Activated naive CD4-positive, alpha-beta T cell treated with Interleukin-2 at 50 U/mL for 16 hours (primary cell): ENCODE results near the gene DLGAP1.

Experiments
- DNase-seq: peaks from one replicate; pipeline ENCODE4 v3.0.0-alpha.2; 2020

Gene DLGAP1

DNA sequence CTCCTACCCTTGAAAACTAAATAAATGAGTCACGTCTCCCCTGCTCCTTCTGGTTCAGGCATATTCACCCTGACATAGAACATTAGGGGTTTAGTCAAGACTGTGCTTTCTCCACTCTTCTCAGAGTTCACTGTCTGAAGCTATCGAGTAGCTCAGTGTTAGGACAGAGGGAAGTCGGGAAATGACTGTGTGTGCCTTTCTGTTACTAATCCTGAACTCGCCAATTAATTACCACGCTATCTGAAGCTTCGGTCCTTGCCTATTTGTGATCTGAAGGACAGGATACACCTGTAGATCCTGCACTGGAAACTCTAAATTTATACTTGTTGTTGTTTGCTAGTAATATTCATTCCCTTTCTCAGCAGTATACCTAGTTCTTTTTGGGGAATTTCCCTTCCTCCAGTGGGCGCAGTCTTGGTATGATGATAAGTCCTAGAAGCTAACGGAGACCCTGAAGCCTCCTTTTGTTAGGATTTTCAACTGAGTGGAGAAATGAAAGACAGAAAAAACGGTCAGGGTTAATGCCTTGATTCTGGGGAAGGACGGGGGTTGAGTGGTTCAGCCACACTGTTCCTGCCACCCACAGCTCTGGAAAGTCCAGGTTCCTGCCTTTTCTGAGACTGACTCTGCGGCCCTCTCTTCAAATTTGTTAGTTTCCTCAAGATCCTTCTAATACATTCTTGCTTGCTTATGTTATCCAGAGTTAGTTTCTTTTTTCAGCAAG lies 218.0 kb downstream of the DLGAP1 start:
- no peak for DNase-seq

DNA sequence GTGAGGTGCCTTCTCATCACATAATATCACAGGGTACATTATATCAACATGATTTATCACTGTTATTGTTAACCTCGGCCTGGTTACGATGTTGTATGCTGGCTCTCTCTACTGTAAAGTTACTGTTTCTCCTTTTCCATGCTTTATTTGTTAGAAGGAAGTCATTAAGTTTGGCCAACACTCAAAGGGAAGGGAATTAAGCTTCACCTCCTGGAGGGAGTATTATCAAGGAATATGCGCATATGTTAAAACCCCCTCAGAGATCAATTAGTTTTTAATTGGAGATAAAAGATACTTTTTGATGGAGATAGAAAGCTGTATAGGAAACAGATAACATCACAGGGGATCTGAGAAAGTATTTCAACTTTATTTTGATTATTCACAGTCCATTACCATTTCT lies 221.6 kb downstream of the DLGAP1 start:
- DNase-seq = no peak

DNA sequence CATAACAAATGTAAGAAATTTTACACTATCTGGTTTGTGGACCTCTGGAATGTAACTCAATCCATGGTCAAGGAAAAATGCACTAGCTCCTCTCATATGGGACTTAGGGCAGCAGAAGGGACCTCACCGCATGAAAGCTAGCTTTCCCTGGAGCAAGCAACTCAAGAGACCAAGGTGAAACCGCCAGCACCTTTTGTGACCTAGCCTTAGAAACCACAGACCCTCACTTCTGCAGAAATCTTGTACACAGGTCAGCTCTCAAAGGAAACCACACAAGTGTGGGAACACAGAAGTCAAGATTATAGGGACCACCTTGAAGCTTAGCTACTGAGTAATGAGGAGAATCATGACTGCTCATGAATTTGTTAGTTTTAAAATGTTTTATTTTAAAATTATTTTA lies 222.5 kb downstream of the DLGAP1 start:
- DNase-seq = no peak

DNA sequence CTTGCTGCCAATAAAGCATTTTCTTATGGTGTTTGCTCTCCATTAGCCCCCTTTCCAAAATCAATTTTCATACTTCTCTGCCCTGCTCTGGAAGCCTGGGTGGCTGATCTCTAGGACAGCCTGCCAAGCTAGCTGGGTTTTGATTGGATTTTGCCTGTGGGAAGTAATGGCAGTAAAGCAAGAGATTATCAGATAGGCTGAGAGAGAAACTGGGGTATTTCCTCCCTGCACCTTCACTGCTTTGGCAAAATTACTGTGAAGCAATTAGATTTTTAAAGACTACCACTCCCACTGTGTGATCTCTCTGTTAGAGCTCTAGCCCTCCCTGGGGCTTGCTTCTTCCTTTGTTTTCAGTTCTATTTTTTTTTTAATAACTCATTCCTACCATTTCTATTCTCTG lies 223.8 kb downstream of the DLGAP1 start:
- no peak for DNase-seq

DNA sequence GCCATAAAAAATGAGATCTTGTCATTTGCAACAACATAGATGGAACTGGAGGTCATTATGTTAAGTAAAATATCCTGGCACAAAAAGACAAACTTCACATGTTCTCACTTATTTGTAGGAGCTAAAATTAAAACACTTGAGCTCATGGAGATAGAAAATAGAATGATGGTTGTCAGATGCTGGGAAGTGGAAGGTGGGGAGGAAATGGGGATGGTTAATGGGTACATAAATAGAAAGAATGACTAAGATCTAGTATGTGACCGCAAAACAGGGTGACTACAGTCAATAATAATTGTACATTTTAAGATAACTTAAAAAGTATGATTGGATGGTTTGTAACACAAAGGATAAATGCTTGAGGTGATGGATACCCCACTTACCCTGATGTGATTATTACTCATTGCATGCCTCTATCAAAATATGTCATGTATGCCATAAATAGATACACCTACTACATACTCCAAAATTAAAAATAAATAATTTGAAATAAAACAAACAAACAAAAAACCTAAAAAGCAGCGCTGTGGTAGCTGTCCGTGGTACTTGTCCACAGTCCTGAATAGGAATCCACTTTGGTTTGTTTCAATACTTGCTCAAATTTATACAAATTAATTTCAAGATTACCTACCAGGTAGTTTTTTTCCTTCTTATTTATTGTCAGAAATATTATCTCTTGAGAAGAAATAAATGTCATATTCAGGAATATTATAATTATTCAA lies 224.5 kb downstream of the DLGAP1 start:
- DNase-seq = no peak

DNA sequence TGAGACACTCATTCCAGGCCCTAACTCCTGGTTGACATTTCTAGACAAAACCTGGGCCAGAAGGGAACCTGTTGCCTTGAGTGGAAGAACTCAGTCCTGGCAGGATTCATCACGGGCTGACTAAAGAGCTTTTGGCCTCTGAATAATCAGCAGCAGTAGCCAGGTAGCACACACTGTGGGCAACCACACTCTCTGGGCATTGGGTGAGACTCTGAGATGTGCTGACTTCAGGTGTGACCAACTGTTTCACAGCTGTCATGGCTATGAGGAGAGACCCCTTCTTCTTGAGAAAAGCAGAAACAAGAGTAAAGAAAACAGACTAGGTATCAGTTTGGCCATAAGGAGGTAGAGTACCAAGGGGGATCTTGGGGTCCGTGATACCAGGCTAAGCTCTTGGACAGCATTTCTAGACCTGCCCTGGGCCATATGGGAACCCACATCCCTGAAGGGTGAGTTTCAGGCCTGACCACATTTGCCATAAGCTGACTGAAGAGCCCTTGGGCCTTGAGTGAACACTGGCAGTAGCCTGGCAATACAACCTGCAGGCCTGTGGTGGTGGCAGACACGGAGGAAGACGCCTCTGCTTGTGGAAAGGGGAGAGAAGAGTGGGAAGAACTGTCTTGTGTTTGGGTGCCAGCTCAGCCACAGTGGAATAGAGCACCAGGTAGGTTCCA lies 230.9 kb downstream of the DLGAP1 start:
- DNase-seq = no peak

DNA sequence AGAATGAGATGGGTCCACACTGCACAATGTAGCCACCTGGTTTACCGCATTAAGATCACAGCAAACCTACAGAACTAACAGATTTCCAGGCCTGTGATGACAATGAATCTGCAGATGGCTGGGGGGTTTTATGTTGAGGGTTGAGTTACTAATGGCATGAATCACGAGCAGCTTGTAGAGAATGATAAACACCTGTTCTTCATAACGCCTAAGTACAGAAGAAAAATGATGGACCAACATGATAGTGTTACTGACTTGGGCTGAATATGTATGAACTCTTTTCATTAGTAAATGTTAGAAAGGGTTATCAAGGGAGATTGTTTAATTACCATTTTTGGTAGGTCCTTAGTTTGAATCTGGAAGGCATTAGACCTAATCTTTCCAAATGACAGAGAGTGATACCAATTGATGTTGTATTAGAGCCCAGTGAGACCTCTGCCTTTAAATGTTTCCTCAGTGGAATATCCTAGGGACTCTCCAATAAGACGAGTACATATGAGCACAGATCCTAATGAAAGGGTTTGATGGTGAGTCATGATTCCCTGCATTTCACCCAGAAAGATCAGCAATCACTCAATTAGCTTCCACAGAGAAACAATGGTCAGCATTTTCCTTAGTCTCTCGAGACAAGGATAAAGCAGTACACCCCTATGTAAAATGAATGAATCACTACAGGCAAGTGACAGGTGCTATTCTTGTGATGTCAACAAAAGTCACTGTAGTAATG lies 243.8 kb downstream of the DLGAP1 start:
- DNase-seq = no peak

DNA sequence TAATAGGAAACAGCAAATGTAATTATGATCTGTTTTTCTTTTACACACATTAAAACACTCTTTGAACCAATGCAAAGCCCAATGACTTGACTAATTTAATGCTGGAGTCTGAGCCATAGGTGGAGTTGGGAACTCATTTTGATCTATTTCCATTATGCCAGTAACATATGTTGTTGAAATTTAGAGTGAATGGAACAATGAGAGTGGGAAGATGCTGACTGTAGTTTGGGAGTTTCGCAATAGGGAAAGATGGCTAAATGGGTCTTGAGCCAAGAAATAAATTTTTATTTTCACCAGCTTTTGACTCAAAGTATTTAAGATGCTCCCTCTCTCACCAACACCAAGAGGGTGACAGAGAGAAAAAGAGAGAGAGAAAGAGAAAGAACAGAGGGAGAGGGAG lies 246.7 kb downstream of the DLGAP1 start:
- DNase-seq = no peak

DNA sequence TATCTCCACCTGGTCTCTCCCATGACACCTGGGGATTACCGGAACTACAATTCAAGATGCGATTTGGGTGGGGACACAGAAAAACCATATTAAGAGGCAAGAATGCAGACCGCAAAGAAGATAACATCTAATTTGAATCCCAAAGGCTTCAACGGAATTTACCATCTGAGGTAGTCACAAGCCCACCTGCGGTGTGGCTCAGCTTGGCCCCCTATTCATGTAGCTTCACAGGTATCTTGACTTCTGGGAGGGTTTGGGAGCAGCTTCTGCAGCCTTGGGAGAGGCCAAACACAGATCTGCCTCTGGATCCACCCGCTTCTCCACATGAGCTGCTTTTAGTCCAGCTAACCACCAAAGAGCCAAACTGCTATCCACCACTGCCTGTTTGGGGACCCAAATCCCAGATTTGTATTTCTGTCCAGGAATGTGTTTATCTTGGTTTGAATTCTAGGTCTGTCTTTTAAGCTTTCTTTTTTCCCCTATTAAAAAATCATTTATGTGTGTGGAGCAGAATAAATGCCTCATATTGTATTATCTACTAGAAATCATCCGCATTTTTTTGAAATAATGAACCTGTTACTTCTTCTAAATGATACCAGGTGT lies 247.6 kb downstream of the DLGAP1 start:
- DNase-seq = no peak

DNA sequence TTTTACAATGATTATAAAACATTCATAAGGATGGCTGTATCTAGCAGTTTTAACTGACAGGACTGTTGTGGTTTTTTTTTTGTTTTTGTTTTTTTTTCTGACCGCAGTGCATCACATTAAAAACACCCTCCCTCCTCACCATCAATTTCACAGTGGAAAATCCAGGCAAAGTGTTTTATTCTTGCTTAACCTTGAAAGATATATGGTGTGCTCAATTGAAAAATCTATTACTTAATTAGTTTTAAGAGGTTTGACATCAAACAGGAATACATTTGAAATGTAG lies 250.7 kb downstream of the DLGAP1 start:
- no peak for DNase-seq

DNA sequence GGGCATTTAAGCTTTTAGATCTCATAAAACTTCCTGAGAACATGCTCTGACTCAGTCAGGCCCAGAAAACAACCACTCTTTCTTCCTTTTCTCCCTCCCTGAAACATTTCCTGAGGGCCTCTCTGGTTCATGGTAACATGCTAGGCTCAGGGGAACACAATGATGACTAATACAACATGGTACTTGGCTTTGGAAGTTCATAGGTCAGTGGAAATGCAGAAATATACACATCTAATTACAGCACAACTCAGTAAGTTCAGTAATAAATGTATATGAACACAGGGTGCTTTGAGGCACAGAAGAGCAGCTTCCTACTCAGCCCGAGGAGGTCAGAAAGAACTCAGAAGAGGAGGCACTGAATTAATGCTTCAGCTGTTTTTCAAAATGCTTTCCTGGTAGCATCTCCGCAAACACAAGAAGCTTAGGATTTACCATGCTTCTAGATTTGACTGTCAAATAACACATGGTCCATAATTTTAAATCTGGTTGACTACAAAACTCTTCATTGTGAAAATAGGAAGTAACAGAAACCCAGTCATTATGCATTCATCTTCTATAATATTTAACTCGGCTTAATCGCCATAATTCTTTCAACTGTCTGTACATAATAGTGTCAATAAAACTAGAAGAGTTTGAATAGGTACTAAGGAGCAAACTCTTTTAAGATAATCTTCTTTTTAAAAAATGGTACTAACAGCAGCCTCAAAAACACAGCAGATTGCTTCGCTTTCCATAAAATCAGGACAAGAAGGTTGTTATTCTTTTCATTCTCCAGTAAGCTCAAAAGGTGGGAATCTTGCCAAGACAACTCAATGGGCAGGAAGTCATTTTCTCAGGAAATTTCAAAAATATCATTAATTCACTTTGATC lies 251.3 kb downstream of the DLGAP1 start:
- DNase-seq = no peak

DNA sequence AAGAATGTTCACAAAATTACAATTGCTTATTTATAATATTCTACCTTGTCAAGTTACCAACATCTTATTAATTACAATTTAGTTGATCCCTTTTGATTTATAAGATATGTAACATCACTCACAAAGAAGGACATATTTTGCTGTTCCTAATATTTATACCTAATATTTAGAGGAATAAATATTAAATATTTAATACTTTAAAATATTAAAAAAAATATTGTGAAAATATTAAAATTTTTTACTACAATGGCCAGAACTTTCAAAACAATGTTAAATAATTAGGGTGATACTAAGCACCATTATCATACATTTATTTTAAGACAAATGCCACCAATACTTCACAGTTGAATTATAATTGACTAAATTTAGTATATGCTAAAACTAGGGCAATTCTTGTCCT lies 254.7 kb downstream of the DLGAP1 start:
- no peak for DNase-seq

DNA sequence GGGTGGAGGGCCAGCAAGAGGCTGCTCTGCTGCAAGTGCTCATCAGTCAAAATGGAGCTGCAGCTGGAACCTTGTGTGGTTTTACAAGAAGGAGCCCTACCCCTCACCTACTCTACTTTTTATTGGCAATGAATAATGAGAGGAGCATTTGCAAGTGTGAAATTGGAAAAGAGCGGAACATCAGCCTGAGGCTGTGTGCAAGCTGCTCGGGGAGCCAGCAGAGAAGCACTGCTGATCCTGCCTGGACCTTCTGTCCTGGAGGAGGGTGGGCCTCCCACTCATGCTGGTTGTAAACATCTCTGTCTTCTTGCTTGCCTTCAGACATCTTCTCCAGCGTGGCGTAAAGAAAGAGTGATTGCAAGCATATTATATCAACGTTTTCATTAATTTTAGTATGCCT lies 256.2 kb downstream of the DLGAP1 start:
- no peak for DNase-seq

DNA sequence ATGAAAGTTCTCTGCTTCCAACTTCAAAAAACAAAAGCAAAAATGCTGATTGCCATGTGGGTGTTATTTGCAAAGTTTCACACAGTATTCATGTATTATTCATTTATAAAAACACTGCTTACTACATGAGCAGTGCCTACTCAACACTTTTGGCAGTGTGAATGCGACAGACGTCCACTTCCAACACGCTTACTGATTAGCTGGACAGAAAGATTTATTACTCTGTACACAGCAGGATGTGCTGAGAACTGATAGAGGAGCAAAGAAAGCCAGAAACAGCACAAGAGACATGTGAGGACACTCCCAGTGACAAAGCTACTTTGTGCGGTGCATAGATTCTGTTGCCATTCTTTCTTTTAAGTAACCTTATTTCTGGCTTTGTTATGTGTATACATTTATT lies 258.8 kb downstream of the DLGAP1 start:
- DNase-seq = no peak

DNA sequence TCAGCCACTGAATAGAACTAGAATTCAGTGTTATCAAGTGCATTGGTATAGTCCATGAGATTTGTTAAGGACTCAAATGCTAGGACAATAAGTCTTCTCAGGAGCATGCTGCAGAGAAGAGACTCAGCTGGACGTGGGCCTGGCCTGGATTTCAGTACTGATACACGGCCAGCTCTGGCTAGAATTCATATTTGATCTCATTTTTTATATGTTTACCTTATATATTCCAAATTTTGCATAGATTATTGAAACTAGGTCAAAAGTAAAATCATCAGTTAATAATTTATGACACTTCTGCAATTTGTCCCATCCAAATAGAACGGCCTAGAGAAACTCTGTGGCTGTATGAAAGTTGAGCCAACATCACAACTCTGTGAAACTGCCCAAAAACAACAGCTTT lies 262.0 kb downstream of the DLGAP1 start:
- DNase-seq = no peak

DNA sequence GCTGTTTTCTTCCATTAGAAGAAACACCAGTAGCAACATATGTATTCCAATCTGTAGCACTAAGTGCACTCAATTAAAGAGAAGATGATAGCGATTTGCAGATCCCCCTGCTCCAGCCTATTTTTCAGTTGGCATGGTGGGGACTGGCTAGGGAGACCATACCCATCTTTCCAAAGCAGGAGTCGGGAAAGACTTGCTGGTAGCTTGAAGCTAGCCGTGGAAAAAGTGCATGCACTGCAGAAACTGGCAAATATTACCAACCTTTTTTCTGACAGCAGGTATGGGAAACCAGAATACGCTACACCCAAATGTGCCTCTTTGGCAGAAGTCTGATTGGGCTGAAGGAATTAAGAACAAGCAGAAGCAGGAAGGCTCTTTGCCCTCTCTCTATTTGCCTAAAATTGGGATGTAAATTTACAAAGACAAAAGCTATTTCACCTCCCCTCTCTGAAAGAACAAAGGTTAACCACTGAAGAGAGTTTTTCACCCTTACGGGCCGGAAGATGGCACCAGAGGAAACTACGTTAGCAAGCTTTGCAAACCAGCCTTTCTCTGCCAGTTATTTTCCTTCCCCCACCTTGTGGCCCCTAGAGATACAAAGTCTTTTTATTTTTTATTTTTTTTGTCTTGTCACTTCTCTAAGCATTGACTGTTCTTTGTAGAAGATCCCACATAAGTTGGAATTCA lies 273.1 kb downstream of the DLGAP1 start:
- DNase-seq = no peak

DNA sequence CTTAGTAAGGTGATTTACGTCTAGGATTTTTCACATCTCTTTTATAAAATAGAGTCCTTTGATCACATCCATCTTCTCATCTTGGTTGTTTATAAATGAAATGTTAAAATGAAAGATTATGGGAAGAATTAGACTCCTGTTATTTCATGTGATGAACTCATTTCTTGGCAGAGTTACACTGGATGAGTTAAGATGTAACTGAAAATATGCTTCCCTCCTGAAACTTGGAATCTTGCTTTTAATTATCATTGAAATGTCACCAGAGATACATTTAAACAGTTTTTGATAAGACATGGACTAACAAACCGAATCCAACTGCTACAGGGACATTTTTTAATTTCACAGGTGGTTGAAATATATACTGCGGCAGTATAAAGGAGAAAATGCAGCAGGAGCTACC lies 274.0 kb downstream of the DLGAP1 start:
- DNase-seq = no peak

DNA sequence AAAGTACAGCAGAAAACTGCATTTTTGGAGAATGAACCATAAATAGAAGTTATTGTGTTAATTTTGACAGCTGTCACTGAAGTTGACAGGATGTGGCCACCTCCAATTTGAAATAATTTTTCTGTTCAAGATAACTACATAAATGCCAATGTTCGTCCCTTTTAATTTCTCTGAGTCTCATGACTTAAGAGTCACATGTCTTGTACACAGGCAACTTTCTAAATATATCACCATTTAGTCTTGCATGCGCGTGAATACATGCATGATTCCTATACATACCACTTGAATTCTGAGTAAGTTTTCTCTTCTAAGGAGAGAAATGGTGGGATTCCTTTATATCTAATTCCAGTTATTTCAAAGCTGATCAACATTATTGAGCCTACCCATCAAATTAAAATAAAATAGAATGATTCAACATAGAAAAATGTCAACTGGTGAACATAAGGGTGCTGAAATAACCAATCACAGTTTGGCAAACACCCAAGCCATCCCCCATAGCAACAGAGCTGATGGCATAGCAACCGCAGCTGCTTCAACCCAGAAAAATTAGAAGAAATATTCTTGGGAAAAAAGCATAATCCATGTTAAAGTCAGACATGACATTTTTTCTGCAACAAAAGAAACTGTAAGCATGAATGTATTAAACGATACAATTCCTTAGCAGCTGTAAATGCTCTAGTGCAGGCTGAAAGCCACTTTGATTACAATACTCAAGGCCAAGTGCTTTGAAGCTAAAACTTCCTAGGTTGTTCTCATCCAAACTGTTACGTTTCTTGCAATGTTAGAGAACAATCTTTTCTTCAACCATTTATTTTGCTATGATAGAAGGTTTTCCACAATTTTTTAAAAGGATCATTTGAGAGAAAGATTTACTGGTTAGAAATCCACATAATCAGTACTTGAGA lies 282.7 kb downstream of the DLGAP1 start:
- no peak for DNase-seq

DNA sequence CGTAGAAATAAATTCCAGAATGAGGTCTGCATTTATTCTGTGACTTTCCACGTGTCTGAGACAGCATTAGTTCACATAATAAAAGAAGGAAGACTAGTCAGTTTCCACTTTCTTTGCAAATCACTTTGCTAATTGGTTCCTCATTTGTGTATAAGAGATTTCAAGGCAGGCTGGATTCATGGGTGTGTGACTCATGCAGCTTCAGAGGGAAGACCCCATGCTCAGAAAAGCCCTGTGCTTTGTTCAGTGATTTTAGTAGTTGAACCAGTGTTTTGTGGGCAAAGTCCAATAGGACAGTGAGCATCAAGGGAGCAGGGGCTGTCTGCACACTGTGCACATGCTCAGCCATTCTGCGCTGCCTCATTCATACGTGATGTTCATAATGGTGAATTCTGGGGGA lies 297.8 kb downstream of the DLGAP1 start:
- no peak for DNase-seq

DNA sequence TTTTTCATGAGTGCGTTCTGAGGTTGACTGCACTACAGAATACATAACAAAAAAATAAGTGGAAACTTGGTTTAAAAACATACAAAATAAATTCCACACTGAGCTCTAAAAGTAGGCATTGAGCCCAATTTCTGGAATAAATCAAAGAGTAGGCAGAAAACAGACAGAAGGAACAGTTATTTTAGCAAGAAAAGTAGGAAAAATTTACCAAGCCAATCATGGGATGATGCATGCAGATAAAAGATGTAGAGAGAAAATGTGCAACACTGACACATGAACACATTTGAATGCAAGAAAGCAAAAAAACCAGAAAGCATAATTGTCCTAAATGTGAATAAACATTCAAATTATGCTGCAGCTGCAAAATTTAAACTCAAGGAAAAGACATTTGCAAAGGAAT lies 308.3 kb downstream of the DLGAP1 start:
- DNase-seq = no peak

DNA sequence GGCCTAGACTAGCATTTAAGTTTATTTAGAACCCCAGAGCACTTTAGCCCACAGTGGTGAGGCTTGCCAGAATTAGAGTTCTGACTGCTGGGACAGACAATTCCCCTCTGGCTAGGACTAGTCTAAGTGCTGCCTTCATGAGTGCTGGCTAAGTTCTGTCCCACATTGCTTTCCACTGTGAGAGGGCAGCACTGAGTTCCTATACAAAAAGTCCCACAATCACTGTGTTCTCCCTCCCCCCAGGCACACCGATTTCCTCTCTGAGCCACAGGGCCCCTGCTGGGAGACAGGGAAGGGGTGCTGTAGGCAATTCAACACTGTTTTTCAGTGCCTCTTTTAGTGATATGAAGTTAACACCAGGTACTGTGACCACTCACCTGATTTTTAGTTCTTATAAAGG lies 310.9 kb downstream of the DLGAP1 start:
- DNase-seq = no peak
